GM12801 (cell line): ENCODE results near the gene ZMIZ1.

Experiments
- CTCF ChIP-seq: IDR thresholded peaks from one replicate; pipeline ENCODE4 v1.5.1; 2011; ENCODE audit warnings: control low read depth; ENCODE audit not compliant: insufficient read length; ENCODE audit errors: extremely low read depth

The ZMIZ1 gene

GRCh38 chr10:79145517-79146470 is 77.0 kb downstream of the ZMIZ1 start:
- no peak for TF ChIP-seq CTCF

GRCh38 chr10:79146611-79147130 is 77.9 kb downstream of the ZMIZ1 start:
- no peak for TF ChIP-seq CTCF

GRCh38 chr10:79147306-79147705 is 78.5 kb downstream of the ZMIZ1 start:
- no peak for TF ChIP-seq CTCF

GRCh38 chr10:79147796-79148451 is 79.2 kb downstream of the ZMIZ1 start:
- TF ChIP-seq CTCF: no peak

- no peak for TF ChIP-seq CTCF
Measured at GRCh38 chr10:79148452-79149344, 79.9 kb downstream of the ZMIZ1 start.

GRCh38 chr10:79149345-79149661 is 80.5 kb downstream of the ZMIZ1 start:
- no peak for TF ChIP-seq CTCF
